HG03175 (cell line): Measurements from ENCODE around the gene CSF1.
"Not testable (repeated sequence)": the region's sequence is repeated elsewhere in the genome, so short reads cannot be mapped to it uniquely, and the experiment has no call there.

Experiments used
- ATAC-seq: cut with Tn5 transposase; IDR thresholded peaks from one replicate; pipeline ENCODE4 v1.9.1; 2021; ENCODE audit warnings: mild to moderate bottlenecking, moderate library complexity; ENCODE audit not compliant: unreplicated experiment

CSF1 gene

GRCh38 chr1:109917768-109918606 lies 7.3 kb downstream of the CSF1 start:
- no peak for ATAC-seq

DNA sequence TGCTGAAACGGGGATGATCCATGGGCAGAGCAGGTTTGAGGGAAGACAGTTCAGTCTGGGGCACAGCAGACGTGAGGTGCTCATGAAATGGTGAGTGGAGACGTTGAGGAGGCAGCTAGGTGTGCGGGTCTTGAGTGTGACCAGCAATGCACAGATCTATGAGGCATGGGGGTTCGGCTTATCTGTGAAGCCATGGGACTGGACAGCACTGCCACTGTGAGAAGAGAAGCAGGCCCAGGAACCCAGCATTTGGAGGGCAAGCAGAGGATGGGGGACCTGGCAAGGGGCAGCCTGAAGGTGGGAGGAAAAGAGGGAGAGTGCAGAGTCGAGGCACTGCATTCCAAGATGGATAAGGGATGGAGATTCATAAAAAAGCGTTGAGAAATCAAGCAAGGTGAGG lies 8.0 kb downstream of the CSF1 start:
- no peak for ATAC-seq

DNA sequence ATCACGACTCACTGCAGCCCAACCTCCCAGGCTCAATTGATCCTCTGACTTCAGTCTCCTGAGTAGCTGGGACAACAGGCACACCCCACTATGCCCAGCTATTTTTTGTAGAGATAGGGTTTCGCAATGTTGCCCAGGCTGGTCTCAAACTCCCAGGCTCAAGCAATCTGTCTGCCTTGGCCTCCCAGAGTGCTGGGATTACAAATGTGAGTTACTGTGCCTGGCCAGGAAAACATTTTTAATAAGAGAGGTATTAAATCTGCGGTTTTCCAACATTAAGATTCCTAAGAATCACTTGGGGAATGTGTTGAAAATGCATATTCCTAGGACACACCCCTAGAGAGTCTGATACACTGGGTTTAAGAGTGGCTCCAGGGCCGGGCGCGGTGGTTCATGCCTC lies 8.7 kb downstream of the CSF1 start:
- no peak for ATAC-seq

DNA sequence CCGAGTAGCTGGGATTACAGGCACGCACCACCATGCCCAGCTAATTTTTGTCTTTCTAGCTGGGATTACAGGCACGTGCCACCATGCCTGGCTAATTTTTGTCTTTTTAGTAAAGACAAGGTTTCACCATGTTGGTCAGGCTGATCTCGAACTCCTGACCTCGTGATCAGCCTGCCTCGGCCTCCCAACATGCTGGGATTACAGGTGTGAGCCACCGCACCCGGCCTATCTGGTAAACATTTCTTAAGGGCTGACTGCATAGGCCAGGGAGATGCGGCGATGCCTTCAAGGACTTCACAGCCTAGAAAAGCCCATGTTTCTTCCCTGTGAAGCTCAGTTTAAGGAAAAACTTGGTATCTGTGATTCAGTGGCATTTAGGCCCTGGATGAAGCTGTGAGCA lies 9.7 kb downstream of the CSF1 start:
- not testable (repeated sequence) for ATAC-seq

DNA sequence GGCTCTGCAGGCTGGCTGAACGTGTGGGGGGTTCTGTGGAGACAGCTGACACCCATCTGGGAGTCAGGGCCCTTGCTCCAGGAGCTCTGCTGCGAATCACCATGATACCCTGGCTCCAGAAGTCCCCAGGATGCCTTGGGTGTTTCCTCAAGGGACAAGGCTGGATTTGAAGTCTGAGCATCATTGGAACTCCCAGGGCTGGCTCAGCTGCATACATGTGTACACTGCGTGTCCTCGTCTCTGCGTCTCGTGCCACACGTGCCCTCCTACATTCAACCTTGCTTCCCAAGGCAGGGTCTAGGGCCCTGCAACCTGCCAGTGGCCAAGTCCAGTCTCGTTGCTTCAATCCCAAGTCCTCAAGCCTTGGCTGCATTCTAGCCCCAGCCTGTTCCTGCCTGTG lies 11.7 kb downstream of the CSF1 start:
- no peak for ATAC-seq

GRCh38 chr1:109923131-109923945 lies 12.7 kb downstream of the CSF1 start:
- ATAC-seq: no peak

GRCh38 chr1:109923946-109924275 lies 13.3 kb downstream of the CSF1 start:
- no peak for ATAC-seq

DNA sequence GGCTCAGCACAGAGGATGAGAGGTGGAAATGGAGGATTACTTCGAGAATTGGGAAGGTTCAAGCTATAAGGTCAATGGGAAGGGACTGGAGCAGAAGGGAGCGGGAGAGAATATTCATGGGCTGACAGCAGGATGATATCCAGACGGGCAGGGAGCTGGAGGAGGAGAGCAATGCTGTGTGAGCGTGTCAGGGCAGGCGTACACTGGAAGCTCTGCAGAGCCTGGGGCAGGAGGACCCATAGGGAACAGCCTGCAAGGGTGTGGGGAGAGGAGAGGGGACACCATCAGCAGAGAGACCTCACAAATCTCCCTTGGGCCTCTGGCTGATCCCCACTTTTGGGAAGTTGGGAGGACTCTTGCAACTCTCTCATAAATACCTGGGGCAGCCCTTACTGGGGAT lies 13.7 kb downstream of the CSF1 start:
- ATAC-seq: no peak

DNA sequence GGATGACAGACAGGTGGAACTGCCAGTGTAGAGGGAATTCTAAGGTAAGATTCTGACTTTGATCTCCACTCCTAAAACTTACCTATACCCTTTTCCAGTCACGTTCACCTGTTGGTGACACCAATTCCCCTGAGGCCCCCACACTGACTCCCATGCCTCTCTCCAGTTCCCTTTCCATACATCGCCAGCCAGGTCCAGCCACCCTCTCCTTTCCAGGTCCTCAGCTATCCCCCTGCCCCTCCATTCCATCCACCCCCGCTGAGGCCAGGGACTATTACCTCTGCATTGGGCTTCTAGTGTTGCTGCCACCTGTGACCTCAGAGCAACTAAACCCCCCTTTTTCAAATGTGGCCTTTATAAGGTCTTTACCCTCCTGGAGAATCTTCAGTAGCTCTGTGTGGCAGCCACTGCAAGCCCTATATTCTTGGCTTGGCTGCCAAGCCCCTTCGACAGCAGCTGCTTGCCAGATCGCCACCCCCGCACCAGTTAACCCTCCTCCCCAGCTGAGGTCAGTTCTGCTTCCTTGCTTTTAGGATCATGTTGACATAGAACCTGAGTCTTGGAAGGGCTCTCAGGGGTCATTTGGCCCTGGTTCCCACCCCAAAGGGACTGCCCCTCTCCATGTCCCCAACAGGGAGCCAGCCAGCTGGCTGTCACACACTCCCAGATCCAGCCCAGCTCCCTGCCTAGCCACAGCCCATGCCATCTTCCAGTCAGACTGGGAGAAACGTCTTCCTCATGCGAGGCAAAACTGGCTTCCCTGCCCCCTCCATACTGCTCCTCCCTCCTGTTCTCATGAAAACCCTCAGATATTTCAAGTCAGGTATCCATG lies 14.7 kb downstream of the CSF1 start:
- ATAC-seq: no peak

- no peak for ATAC-seq
These were observed 16.1 kb downstream of the CSF1 start for GRCh38 chr1:109926662-109927300.

GRCh38 chr1:109927356-109927755 lies 16.7 kb downstream of the CSF1 start:
- no peak for ATAC-seq

DNA sequence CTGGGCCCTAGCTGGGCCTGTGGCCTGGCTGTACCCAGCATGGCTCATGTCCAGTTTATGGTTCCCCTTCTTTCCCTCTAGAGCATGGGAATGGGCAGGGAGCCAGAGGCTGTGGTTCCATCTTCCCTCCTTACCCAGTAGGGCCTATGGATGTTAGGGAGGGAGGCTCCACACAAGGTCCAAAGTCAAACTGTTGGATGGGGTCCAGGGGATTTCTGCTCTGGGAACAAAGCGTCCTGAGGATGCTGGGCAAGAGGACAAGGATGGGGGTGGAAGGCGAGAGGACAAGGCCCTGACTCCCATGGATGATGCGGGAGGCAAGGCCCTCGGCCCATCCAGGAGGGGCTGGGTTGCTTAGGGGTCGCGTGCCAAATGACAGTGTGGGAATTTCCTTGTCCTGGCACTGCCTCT lies 17.3 kb downstream of the CSF1 start:
- no peak for ATAC-seq

GRCh38 chr1:109928591-109929111 lies 18.0 kb downstream of the CSF1 start:
- ATAC-seq: no peak

- ATAC-seq: no peak
These were observed 18.5 kb downstream of the CSF1 start for GRCh38 chr1:109929170-109929569.

- no peak for ATAC-seq
These were observed 19.1 kb downstream of the CSF1 start for GRCh38 chr1:109929588-109930251.

DNA sequence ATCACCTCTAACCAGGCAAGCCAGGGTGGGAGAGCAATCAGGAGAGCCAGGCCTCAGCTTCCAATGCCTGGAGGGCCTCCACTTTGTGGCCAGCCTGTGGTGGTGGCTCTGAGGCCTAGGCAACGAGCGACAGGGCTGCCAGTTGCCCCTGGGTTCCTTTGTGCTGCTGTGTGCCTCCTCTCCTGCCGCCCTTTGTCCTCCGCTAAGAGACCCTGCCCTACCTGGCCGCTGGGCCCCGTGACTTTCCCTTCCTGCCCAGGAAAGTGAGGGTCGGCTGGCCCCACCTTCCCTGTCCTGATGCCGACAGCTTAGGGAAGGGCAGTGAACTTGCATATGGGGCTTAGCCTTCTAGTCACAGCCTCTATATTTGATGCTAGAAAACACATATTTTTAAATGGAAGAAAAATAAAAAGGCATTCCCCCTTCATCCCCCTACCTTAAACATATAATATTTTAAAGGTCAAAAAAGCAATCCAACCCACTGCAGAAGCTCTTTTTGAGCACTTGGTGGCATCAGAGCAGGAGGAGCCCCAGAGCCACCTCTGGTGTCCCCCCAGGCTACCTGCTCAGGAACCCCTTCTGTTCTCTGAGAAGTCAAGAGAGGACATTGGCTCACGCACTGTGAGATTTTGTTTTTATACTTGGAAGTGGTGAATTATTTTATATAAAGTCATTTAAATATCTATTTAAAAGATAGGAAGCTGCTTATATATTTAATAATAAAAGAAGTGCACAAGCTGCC lies 19.8 kb downstream of the CSF1 start:
- ATAC-seq: no peak

DNA sequence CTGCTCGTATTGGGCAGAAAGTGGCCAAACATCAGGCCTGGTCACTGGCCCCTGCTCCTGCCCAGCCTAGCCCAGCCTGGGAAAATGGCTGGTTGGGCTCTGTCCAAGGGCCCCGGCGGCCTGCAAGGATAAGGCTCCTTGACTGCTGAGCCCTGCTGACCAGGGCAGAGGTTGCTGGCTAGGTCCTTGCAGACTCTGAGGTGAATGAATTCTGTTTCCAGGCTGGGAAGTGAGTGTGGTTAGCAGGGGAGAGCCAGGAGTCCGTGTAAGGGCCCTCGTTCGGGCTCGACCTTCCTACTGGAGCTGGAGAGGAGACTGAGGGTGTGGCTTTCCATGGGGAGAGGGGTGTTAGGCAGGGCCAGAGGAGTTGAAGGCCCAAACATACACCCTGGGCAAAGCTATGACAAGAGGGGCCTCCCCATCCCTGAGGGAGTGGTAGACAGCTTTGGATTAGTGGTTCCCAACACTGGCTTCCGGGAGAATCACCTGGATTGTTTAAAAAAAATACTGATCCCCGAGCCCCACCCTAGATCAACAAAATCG lies 20.6 kb downstream of the CSF1 start:
- no peak for ATAC-seq

DNA sequence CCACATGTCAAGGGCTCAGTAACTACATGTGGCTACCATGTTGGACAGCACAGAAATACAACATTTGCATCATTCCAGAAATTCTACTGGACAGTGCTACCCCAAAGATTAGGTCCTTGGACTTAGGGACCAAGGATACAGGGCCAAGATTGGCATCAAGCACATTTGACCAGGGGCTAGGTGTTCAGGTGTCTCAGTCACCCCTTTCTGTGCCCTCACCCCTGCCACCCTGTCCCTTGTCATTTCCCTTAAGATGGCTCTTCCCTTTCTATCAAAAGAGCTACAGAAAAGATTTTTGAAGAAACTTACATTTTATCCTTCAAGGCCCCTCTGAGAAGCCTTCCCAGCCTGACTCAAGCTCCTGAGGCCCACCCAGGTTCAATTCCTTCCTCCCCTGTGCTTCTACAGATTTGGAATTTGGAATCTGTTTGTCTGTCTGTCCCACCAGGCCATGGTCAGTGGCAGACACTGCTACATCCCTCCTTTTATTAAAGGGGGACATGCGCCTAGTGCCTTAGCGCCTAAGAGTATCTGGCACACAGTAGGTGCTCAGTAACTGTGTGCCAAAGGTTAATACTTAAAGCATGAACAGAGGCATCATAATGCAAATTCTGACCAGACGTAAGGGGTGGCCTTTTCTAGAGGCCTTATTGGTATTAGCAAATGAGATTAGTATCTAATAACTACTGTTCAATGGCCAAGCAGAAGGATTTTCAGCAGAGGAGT lies 21.4 kb downstream of the CSF1 start:
- ATAC-seq: no peak

GRCh38 chr1:109932679-109933078 lies 22.0 kb downstream of the CSF1 start:
- ATAC-seq: no peak
